SK-N-SH (cell line): ENCODE results near the gene TCF12. TPM values are rescaled to one million over a fixed set of nuclear protein-coding genes. Genes with fewer than 3 reads are reported as not detected.
A peak's percentile ranks its signal among the peaks of the same experiment; 100 is the strongest.

Source experiments
- CTCF ChIA-PET: fragments of 300-600, 350-600 bp; formaldehyde crosslinking; extraction: SDS; loops from one replicate; lab custom pipeline; 2021; lab: Yijun Ruan, JAX
- POLR2A ChIA-PET: fragments of 350-600 bp; sonication (Branson Sonifier 250); formaldehyde crosslinking; extraction: SDS; loops from one replicate; lab custom pipeline; 2020; ENCODE audit warnings: antibody characterized with exemption, inconsistent platforms; lab: Yijun Ruan, JAX
- DNase-seq: peaks from one replicate; pipeline ENCODE4 v3.0.0; 2012
- H2AFZ ChIP-seq: fragments of 200-600 bp; sonication (generic); 2 replicates; pipeline ENCODE4 v1.8.1; 2016; ENCODE audit warnings: antibody characterized with exemption, mild to moderate bottlenecking, low read depth
- H3F3A ChIP-seq: fragments of 200-600 bp; sonication (generic); replicated peaks from 2 replicates; pipeline ENCODE3; 2016; ENCODE audit warnings: antibody characterized with exemption, mild to moderate bottlenecking; ENCODE audit not compliant: insufficient read depth
- H3K27ac ChIP-seq, 2 experiments: fragments of 200-500 bp in 1 of 2; fragments of 200-600 bp in 1 of 2; sonication (Bioruptor generic) in 1 of 2; sonication (generic), shearing (Covaris generic) in 1 of 2; 2 replicates each; pipeline versions ENCODE4 v1.5.1 to v1.6.1; 2014 to 2016; ENCODE audit warnings: low read depth in 2 of 2, inconsistent platforms in 1 of 2, low read length in 1 of 2, mild to moderate bottlenecking in 1 of 2, mixed read lengths in 1 of 2
- H3K27me3 ChIP-seq: fragments of 200-600 bp; sonication (generic), shearing (Covaris generic); 2 replicates; pipeline ENCODE4 v1.6.1; 2016; ENCODE audit warnings: mixed run types; ENCODE audit not compliant: insufficient read depth
- H3K36me3 ChIP-seq, 2 experiments: fragments of 200-500 bp in 1 of 2; fragments of 200-600 bp in 1 of 2; sonication (Bioruptor generic) in 1 of 2; sonication (generic) in 1 of 2; replicated peaks in 1 of 2; 2 replicates each; pipeline versions ENCODE3 to v1.5.1; 2014 to 2016; ENCODE audit warnings: low read length in 1 of 2, mild to moderate bottlenecking in 1 of 2; ENCODE audit not compliant: insufficient read depth in 2 of 2, control insufficient read depth in 1 of 2
- H3K4me1 ChIP-seq, 2 experiments: fragments of 200-500 bp in 1 of 2; fragments of 200-600 bp in 1 of 2; sonication (Bioruptor generic) in 1 of 2; sonication (generic), shearing (Covaris generic) in 1 of 2; 2 replicates each; pipeline versions ENCODE4 v1.5.1 to v1.6.1; 2014 to 2016; ENCODE audit warnings: low read depth in 1 of 2, low read length in 1 of 2, mixed run types in 1 of 2; ENCODE audit not compliant: insufficient read depth in 2 of 2, control insufficient read depth in 1 of 2
- H3K4me2 ChIP-seq: fragments of 200-600 bp; sonication (generic), shearing (Covaris generic); 2 replicates; pipeline ENCODE4 v1.6.1; 2017; ENCODE audit warnings: mixed run types
- H3K4me3 ChIP-seq, 2 experiments: fragments of 200-500 bp in 1 of 2; fragments of 200-600 bp in 1 of 2; sonication (Bioruptor generic) in 1 of 2; sonication (generic), shearing (Covaris generic) in 1 of 2; 2 replicates each; pipeline versions ENCODE4 v1.5.1 to v1.8.1; 2014 to 2016; ENCODE audit warnings: low read depth in 2 of 2, inconsistent platforms in 1 of 2, low read length in 1 of 2, mild to moderate bottlenecking in 1 of 2, mixed read lengths in 1 of 2, moderate library complexity in 1 of 2
- H3K79me2 ChIP-seq: fragments of 200-600 bp; sonication (generic); 2 replicates; pipeline ENCODE4 v1.8.1; 2017; ENCODE audit warnings: mild to moderate bottlenecking; ENCODE audit not compliant: insufficient read depth
- H3K9ac ChIP-seq: fragments of 200-600 bp; sonication (generic); 2 replicates; pipeline ENCODE4 v1.6.1; 2017; ENCODE audit warnings: mixed run types
- H3K9me2 ChIP-seq: fragments of 200-600 bp; sonication (generic); 2 replicates; pipeline ENCODE4 v1.6.1; 2017; ENCODE audit warnings: mixed run types
- H3K9me3 ChIP-seq: fragments of 200-600 bp; sonication (generic); 2 replicates; pipeline ENCODE4 v1.6.1; 2017; ENCODE audit warnings: mixed run types, mild to moderate bottlenecking, moderate library complexity
- H4K20me1 ChIP-seq: fragments of 200-600 bp; sonication (generic); 2 replicates; pipeline ENCODE4 v1.6.1; 2017; ENCODE audit warnings: mild to moderate bottlenecking, mixed run types; ENCODE audit not compliant: insufficient read depth
- CTCF ChIP-seq: fragments of 200-600 bp; sonication (generic); IDR thresholded peaks from 2 replicates; pipeline ENCODE4 v1.6.1; 2017; ENCODE audit warnings: antibody characterized with exemption, mild to moderate bottlenecking, moderate library complexity
- EZH2phosphoT487 ChIP-seq: fragments of 200-600 bp; sonication (generic); IDR thresholded peaks from 2 replicates; pipeline ENCODE4 v1.6.1; 2017; ENCODE audit warnings: low read depth, mixed run types, mild to moderate bottlenecking, antibody characterized with exemption, moderate library complexity, borderline replicate concordance
- FOXJ3 ChIP-seq: sonication (generic); formaldehyde crosslinking; IDR thresholded peaks from 2 replicates; pipeline ENCODE4 v1.5.1; 2020; ENCODE audit warnings: mild to moderate bottlenecking, missing genetic modification reagents
- FOXM1 ChIP-seq: IDR thresholded peaks from 2 replicates; pipeline ENCODE4 v1.4.0; 2012; ENCODE audit warnings: low read depth, mild to moderate bottlenecking
- GABPA ChIP-seq: IDR thresholded peaks from 2 replicates; pipeline ENCODE4 v1.4.0; 2012; ENCODE audit warnings: low read depth, mild to moderate bottlenecking
- MEF2A ChIP-seq: IDR thresholded peaks from 2 replicates; pipeline ENCODE4 v1.4.0; 2012; ENCODE audit warnings: low read depth, borderline replicate concordance
- MXI1 ChIP-seq: IDR thresholded peaks from 2 replicates; pipeline ENCODE4 v1.6.1; 2012; ENCODE audit warnings: mild to moderate bottlenecking, low read depth, low read length, improper control_type of control experiment
- NFIC ChIP-seq: IDR thresholded peaks from 2 replicates; pipeline ENCODE4 v1.4.0; 2012; ENCODE audit warnings: borderline replicate concordance
- NRF1 ChIP-seq: IDR thresholded peaks from 2 replicates; pipeline ENCODE4 v1.6.1; 2012; ENCODE audit warnings: low read depth, mild to moderate bottlenecking, low read length
- RFX5 ChIP-seq: IDR thresholded peaks from 2 replicates; pipeline ENCODE4 v1.6.1; 2012; ENCODE audit warnings: mild to moderate bottlenecking, improper control_type of control experiment, low read length
- RXRA ChIP-seq: IDR thresholded peaks from 2 replicates; pipeline ENCODE4 v1.4.0; 2012; ENCODE audit warnings: low read depth, mild to moderate bottlenecking, borderline replicate concordance
- TAF1 ChIP-seq: IDR thresholded peaks from 2 replicates; pipeline ENCODE4 v1.6.1; 2012; ENCODE audit warnings: low read depth, mild to moderate bottlenecking, low read length, moderate library complexity, borderline replicate concordance
- TEAD4 ChIP-seq: IDR thresholded peaks from 2 replicates; pipeline ENCODE4 v1.4.0; 2012; ENCODE audit warnings: mild to moderate bottlenecking, borderline replicate concordance; ENCODE audit not compliant: insufficient read depth
- USF2 ChIP-seq: fragments of 150-350 bp; IDR thresholded peaks from 2 replicates; pipeline ENCODE4 v1.6.1; 2017; ENCODE audit warnings: antibody characterized with exemption, low read length, low read depth, borderline replicate concordance
- YY1 ChIP-seq: IDR thresholded peaks from 2 replicates; pipeline ENCODE4 v1.4.0; 2012; ENCODE audit warnings: low read depth, mild to moderate bottlenecking
- WGBS: methylation state at CpG from one replicate; pipeline ENCODE4 v1.1.6; 2017; ENCODE audit warnings: low lambda C conversion rate; 5-methylcytosine and 5-hydroxymethylcytosine counted together
- polyA plus RNA-seq, 3 experiments: library from polyadenylated mRNA; depleted of rRNA; stranded (reverse); fragments of >200 nt; gene quantifications; 2 replicates each; pipeline ENCODE4 v1.2.3, GENCODE V29; 2012
- TF ChIP-seq, protein P1 (sequence below): IDR thresholded peaks from 2 replicates; pipeline ENCODE4 v1.4.0; 2012; ENCODE audit warnings: low read depth, borderline replicate concordance

The TCF12 gene
- polyA plus RNA-seq, 1 of the 3 experiments (the other 2 are of a cell fraction): 49.6 TPM

DNA sequence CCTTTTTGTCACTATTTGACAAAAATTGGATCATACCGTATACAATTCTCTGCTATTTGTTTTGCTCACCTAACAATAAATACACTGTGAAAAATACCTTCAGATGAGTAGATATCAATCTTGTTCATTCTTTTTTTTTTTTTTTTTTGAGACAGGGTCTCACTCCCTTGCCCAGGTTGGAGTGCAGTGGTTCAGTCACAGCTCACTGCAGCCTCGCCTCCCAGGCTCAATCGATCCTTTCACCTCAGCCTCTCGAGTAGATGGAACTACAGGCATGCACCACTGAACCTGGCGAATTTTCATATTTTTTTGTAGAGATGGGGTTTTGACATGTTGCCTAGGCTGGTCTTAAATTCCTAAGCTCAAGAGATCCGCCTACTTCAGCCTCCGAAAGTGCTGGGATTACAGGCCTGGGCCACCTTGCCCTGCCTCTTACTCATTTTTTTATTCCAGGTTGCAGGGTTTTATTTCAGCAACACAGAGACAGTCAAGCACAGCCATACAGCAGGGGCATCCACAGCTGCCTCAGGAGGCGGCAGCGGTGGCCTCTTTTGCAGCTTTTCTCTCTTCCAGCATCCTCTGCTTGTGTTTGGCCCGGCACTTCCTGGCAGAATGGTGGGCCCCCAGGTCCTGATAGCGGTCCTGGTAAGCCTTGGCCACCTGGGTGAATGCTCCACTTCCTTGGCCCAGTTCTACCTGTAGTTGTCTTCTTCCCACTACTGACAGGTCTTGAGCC is 406.7 kb downstream of the TCF12 start:
- Histone ChIP-seq H3K4me1 (peaks cover 8 to 42% of the 10 kb centered on the region in 2 experiments; a peak in 2 of 4 replicates), H3K79me2 (no peaks in the 10 kb centered on the region), H3F3A (peaks cover 38% of the 10 kb centered on the region), H3K27me3 (no peaks in the 10 kb centered on the region), H3K9ac (peak overlapping the region; percentile 12; the same call in 1 of the 2 replicates), H3K4me3 (no peak overlapping the region), H3K4me2 (no peak overlapping the region), H2AFZ (no peak overlapping the region), H3K36me3 (no peaks in the 10 kb centered on the region), H4K20me1 (no peaks in the 10 kb centered on the region), H3K9me2 (no peaks in the 10 kb centered on the region), H3K9me3 (no peaks in the 10 kb centered on the region), H3K27ac (peak overlapping the region in 1 of 2 experiments; percentile 73; a peak in 2 of 4 replicates)
- no peak for DNase-seq
- 92% methylated on average over 11 of the region's 11 CpGs for WGBS
- TF ChIP-seq NRF1 (no peak), RXRA (no peak), EZH2phosphoT487 (no peak)
- CTCF ChIA-PET: interaction anchor here (0.6 kb wide), 1 partner anchor 106 kb away, joined by 3 read pairs; no protein-coding TSS in a partner anchor
- POLR2A ChIA-PET: no interaction called here

DNA sequence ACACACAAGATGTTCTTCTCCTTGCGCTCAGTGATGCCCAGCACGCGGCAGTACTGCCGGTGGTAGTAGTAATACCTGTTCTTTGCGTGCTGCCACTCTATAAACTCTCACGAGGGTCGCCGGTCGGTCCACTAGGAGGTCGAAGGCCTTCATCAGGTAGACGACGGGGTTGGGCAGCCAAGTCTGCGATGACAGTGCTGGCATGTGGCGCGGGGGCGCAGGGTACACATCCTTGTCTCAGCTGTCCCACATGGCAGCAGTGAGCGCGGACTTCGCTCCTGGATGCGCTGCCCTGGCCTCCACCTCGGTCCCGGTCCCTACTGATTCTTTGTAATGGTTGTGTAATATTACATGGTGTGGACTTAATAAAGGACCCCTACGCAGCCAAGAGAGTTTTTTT is 407.8 kb downstream of the TCF12 start:
- Histone ChIP-seq H3K4me1 (peaks cover 8 to 33% of the 10 kb centered on the region in 2 experiments; a peak in 2 of 4 replicates), H3K4me2 (no peak overlapping the region), H3K9ac (no peak overlapping the region), H3F3A (peaks cover 38% of the 10 kb centered on the region), H3K79me2 (no peaks in the 10 kb centered on the region), H3K9me2 (no peaks in the 10 kb centered on the region), H2AFZ (no peak overlapping the region), H3K36me3 (no peaks in the 10 kb centered on the region), H4K20me1 (no peaks in the 10 kb centered on the region), H3K27ac (peak overlapping the region in 1 of 2 experiments; percentile 100; a peak in 2 of 4 replicates), H3K9me3 (no peaks in the 10 kb centered on the region), H3K4me3 (no peak overlapping the region), H3K27me3 (no peaks in the 10 kb centered on the region)
- ChIA-PET CTCF (interaction anchor here (1.5 to 3.3 kb wide), 4 partner anchors 15 to 216 kb away, joined by 3 to 23 read pairs (median 11); no protein-coding TSS in a partner anchor), POLR2A (no interaction called here)
- 92% methylated on average over 21 of the region's 23 CpGs for WGBS
- TF ChIP-seq CTCF (no peak), NFIC (no peak), TAF1 (no peak), GABPA (no peak)
- no peak for DNase-seq

- H3K27me3 ChIP-seq: no peaks in the 10 kb centered on the region
- H3K4me2 ChIP-seq: peak overlapping the region; percentile 63
- H2AFZ ChIP-seq: no peak overlapping the region
- no peaks in the 10 kb centered on the region for H4K20me1 ChIP-seq
- peaks cover 21 to 30% of the 10 kb centered on the region in 2 experiments; a peak in 2 of 4 replicates for H3K4me1 ChIP-seq
- POLR2A ChIA-PET: no interaction called here
- CTCF ChIA-PET: interaction anchor here (1.5 to 3.3 kb wide), 5 partner anchors 13 to 201 kb away, joined by 3 to 23 read pairs (median 8); no protein-coding TSS in a partner anchor
- H3K4me3 ChIP-seq: no peak overlapping the region; a peak in 1 of 4 replicates
- DNase-seq: no peak
- no peaks in the 10 kb centered on the region for H3K36me3 ChIP-seq
- H3K27ac ChIP-seq: peak overlapping the region; percentile 58 to 100; a peak in 3 of 4 replicates
- H3K79me2 ChIP-seq: no peaks in the 10 kb centered on the region
- no peaks in the 10 kb centered on the region for H3K9me3 ChIP-seq
- H3F3A ChIP-seq: peaks cover 38% of the 10 kb centered on the region
- peak overlapping the region; percentile 84 for H3K9ac ChIP-seq
- WGBS: 22% methylated on average over 11 of the region's 11 CpGs
- no peaks in the 10 kb centered on the region for H3K9me2 ChIP-seq
- TF ChIP-seq RFX5 (no peak), TEAD4 (peak; percentile 97), FOXJ3 (no peak), USF2 (no peak), GABPA (peak; percentile 43; the same call in 1 of the 2 replicates), FOXM1 (peak; percentile 82; the same call in 1 of the 2 replicates), MEF2A (0 out of 2 replicates have a peak, but pooled peaks have one; percentile 17), NRF1 (peak; percentile 38; the same call in 1 of the 2 replicates), MXI1 (no peak), YY1 (peak; percentile 39; the same call in 1 of the 2 replicates)
- TF ChIP-seq, protein P1, sequence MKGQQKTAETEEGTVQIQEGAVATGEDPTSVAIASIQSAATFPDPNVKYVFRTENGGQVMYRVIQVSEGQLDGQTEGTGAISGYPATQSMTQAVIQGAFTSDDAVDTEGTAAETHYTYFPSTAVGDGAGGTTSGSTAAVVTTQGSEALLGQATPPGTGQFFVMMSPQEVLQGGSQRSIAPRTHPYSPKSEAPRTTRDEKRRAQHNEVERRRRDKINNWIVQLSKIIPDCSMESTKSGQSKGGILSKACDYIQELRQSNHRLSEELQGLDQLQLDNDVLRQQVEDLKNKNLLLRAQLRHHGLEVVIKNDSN: no peak
Measured at GRCh38 chr15:57327985-57328471, 409.6 kb downstream of the TCF12 start.
